Left renal cortex interstitium (tissue), 4 donors: ENCODE measurements around the gene MAGED4B. TPM values are rescaled to one million over a fixed set of nuclear protein-coding genes. Genes with fewer than 3 reads are reported as not detected.
"Not testable (repeated sequence)": the region's sequence is repeated elsewhere in the genome, so short reads cannot be mapped to it uniquely, and the experiment has no call there.

ENCODE experiments used
- DNase-seq, 4 donors: peaks; one replicate each; pipeline ENCODE4 v3.0.0-alpha.2; 2013; ENCODE audit warnings: low read depth in 4 of 4, low spot score in 2 of 4, missing footprints in 1 of 4
- polyA plus RNA-seq, 4 donors: library from polyadenylated mRNA; unstranded; fragments of 120-200 nt; gene quantifications; one replicate each; pipeline ENCODE4 v1.2.1, GENCODE V29; 2013; ENCODE audit not compliant: insufficient read length in 4 of 4

MAGED4B gene, protein sequence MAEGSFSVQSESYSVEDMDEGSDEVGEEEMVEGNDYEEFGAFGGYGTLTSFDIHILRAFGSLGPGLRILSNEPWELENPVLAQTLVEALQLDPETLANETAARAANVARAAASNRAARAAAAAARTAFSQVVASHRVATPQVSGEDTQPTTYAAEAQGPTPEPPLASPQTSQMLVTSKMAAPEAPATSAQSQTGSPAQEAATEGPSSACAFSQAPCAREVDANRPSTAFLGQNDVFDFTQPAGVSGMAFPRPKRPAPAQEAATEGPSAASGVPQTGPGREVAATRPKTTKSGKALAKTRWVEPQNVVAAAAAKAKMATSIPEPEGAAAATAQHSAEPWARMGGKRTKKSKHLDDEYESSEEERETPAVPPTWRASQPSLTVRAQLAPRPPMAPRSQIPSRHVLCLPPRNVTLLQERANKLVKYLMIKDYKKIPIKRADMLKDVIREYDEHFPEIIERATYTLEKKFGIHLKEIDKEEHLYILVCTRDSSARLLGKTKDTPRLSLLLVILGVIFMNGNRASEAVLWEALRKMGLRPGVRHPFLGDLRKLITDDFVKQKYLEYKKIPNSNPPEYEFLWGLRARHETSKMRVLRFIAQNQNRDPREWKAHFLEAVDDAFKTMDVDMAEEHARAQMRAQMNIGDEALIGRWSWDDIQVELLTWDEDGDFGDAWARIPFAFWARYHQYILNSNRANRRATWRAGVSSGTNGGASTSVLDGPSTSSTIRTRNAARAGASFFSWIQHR
- 10 to 100 TPM; 57.1 to 87.5 (median 70.5) TPM for polyA plus RNA-seq

DNA sequence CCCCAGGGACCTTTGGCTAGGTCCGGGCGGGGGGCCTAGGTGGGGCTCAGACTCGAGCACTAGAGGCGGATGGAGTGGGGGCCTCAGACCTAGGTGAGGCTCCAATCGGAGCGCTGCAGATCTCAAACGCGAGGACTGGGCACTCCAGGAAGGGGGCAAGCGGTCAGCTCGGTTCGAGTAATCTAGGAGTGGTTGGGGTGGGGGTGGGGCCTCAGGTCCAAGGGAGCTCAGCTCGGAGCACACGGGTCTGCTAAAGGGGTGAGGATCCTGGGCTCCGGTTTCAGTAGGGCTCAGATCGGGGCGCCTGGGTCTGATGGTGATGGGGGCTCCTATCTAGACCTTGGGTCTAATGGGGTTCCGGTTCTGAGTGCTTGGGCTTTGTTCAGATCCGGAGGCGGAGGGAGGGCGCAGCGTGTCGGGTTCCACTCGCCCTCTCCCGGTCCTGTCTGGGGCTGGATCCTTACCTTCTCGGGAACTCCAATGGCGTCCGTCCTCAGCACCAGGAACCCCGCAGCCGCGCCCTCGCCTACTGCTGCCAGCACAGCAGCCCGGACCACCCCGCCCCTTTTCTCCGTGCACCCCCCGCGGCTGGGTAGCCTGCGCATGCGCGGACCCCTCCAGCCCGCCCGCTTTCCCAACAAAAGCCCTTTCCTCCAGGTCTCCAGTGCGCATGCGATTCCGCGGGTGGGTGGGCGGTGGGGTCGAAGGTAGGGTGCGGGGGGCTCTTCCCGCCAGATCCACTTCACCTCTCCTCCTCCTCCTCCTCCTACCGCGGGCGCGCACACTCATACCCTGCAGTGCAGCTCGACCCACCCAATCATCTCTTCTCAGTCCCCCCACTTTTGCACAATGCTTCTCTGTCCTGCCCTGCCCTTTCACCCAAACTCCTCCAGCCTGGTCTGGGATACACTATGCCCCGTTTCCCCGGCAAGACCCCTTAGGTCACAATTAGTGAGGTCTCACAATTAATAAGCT is at the start of gene MAGED4B:
TSS of gene MAGED4B (minus strand) at position 518 of the 975 bp plus-strand sequence. CDS start 1,011 bp downstream, outside the sequence.
- not testable (repeated sequence) for DNase-seq

DNA sequence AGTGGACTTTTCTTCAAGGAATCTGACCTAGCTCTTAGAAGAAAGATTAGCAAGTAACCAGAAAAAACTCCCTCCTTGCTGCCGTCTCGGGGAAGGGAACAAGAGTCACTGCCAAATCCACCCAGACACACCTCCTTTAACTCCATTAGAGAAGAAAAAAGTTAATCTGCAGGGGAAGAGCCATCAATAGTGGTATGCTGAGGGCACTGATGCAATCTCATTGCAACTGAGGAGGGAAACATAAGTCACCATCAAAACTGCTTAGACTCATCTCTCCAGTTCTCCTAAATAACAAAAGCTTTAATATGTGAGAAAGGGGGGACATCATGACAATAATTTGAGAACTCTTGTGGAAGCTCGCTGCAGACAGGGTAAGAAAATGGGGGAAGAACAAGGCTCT is 49.3 kb upstream of the MAGED4B start:
- no peak for DNase-seq

- DNase-seq, result no peak
Measured at GRCh38 chrX:52082578-52082977, 13.6 kb upstream of the MAGED4B start.

DNA sequence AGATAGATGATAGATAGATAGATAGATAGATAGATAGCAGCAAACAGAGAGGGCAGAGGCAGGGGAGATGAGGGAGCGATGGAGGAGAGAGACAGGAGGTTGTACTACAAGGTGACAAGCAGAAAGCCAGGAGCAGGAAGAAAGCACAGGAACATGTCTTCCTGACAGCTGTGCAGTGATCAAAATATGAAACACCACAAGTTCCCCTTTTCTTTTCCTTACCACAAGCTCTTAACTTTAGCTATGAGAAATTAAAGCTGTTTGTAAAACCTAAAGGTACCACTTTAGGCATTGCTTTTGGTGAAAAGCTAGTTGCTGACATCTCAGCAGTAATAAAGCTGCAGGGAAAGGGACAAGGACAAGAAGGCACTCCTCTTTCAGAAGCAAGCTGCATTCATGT is 9.1 kb upstream of the MAGED4B start:
- DNase-seq, result no peak

- DNase-seq, result not testable (repeated sequence)
Measured at GRCh38 chrX:52042288-52042687, 26.7 kb downstream of the MAGED4B start.

- no peak for DNase-seq
Measured at GRCh38 chrX:52034211-52034610, 34.8 kb downstream of the MAGED4B start.

DNA sequence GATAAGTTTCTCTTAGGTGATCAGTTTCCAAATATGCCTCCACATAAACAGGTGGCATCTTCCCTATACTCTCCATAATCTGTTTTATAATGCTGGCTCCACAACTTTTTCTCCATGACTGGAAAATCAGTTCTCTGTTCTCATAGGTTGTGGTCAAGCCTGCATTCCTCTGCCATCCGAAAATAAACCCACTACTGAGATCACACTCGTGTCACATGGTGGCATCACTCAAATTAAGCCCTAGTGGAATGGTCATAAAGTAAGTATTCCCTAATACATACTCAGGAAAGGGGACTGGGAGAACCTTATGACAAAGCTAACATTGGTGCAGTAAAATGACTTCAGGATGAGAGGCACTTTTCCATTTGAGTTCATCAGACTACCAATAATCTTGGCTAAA is 37.6 kb downstream of the MAGED4B start:
- no peak for DNase-seq

DNA sequence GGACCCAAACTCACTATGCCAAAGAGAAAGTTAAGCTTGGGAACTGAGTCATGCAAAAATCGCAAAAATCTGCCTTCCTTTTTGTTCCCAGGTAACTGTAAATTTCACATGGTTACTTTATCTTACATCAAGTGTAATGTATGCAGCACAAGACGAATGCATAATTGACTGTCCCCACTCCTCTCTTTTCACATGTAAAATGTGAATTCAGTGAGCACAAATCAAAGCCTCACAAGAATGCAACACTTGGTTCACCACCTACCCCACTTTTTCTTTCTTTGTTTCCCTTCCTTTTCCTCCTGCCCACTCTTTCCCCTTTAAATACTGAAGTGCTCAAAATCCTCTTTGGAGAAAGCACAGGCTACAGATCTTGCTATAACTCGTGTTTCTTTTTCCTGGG is 53.2 kb downstream of the MAGED4B start:
- no peak for DNase-seq

Other genes starting within 250 kb of the MAGED4B start
- 100 to 1,000 TPM; 296 to 339 (median 326) TPM for gene MAGED1, start 175.6 kb downstream of the MAGED4B start, polyA plus RNA-seq
- gene MAGED4, start 115.7 kb upstream of the MAGED4B start, polyA plus RNA-seq, result 10 to 100 TPM; 36.6 to 59.6 (median 53.6) TPM